Esophagus muscularis mucosa (tissue), 4 donors: Measurements from ENCODE around the gene ACP4.

Source experiments
- EP300 ChIP-seq: sonication (generic); formaldehyde crosslinking; IDR thresholded peaks from one replicate; pipeline ENCODE4 v1.6.1; 2017; ENCODE audit warnings: antibody characterized with exemption
- POLR2A ChIP-seq: fragments of 450-650 bp; IDR thresholded peaks from one replicate; pipeline ENCODE4 v1.6.1; 2017; ENCODE audit warnings: antibody characterized with exemption, moderate library complexity, mild to moderate bottlenecking, low read depth
- POLR2AphosphoS5 ChIP-seq, 2 donors: sonication (generic); formaldehyde crosslinking; IDR thresholded peaks; one replicate each; pipeline ENCODE4 v1.6.1; 2017; ENCODE audit warnings: antibody characterized with exemption in 2 of 2
- TF ChIP-seq, protein P1 (sequence below), 3 experiments: fragments of 200-600 bp in 2 of 3; fragments of 450-650 bp in 1 of 3; sonication (generic) in 2 of 3; IDR thresholded peaks; one replicate each; pipeline ENCODE4 v1.5.1; 2017 to 2019; ENCODE audit warnings: antibody characterized with exemption in 3 of 3, mild to moderate bottlenecking in 2 of 3, moderate library complexity in 1 of 3

DNA sequence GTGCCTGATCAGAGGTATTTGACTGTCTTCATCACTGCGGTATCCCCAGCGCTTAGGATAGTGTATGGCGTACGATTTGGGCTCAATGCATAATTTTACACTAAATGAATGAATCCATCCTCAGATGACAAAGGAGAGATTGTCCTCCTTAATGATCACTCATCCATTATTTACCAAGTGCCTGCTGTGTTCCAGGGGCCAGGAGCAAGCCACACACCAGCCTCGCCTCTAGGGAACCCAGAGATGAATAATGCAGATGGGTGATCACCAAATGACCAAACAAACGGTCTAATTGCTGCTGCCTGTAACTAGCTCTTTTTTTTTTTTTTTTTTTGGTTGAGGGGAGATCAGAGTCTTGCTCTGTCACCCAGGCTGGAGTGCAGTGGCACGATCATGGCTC lies 25.8 kb upstream of the ACP4 start:
- TF ChIP-seq, protein P1, sequence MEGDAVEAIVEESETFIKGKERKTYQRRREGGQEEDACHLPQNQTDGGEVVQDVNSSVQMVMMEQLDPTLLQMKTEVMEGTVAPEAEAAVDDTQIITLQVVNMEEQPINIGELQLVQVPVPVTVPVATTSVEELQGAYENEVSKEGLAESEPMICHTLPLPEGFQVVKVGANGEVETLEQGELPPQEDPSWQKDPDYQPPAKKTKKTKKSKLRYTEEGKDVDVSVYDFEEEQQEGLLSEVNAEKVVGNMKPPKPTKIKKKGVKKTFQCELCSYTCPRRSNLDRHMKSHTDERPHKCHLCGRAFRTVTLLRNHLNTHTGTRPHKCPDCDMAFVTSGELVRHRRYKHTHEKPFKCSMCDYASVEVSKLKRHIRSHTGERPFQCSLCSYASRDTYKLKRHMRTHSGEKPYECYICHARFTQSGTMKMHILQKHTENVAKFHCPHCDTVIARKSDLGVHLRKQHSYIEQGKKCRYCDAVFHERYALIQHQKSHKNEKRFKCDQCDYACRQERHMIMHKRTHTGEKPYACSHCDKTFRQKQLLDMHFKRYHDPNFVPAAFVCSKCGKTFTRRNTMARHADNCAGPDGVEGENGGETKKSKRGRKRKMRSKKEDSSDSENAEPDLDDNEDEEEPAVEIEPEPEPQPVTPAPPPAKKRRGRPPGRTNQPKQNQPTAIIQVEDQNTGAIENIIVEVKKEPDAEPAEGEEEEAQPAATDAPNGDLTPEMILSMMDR (IDR thresholded peaks at IDR 0.05): no peak
- no peak for TF ChIP-seq POLR2A
- TF ChIP-seq EP300: no peak
- no peak for TF ChIP-seq POLR2AphosphoS5 (IDR thresholded peaks at IDR 0.05)
